ENCODE data around the gene CADPS. TPM values are rescaled to one million over a fixed set of nuclear protein-coding genes. Genes with fewer than 3 reads are reported as not detected.
A peak's percentile ranks its signal among the peaks of the same experiment; 100 is the strongest.

CADPS gene
- polyA plus RNA-seq, 1 donor from 2014 or later = 118 TPM

DNA sequence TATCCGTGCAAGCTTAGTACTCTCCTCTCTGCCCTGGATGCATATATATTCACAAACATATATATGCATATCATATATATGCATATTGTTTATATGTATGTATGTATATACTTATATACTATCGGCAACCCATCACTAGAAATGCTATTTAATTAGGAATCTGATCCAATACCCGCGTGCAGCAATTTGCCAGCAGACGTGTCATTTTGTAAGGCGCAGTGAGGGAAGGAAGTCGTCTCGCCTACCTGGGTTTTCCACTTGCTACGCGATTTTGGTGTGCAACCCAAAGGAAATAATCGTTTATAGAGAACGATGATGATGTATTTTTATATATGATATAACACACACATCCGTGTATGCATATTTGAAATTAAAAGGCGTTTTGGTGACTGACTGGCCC lies 496.3 kb downstream of the CADPS start:
- no peak for TF ChIP-seq POLR2AphosphoS5 (IDR thresholded peaks at IDR 0.05)
- Histone ChIP-seq H3K9me3 (ENCODE audit: low read length) (no peaks in the 10 kb centered on the region), H3K4me2 (ENCODE audit: low read length) (no peak overlapping the region), H3K9ac (ENCODE audit: low read length) (no peak overlapping the region), H3K27me3 (ENCODE audit: insufficient read depth, low read depth, low read length) (peaks cover 84% of the 10 kb centered on the region), H3F3A (ENCODE audit: insufficient read depth, low read length, poor library complexity, severe bottlenecking) (peaks cover 11% of the 10 kb centered on the region), H2AFZ (ENCODE audit: low read depth, low read length) (no peak overlapping the region), H3K9me2 (ENCODE audit: insufficient read depth, low read length) (no peaks in the 10 kb centered on the region), H3K27ac (ENCODE audit: low read length) (no peak overlapping the region), H3K36me3 (ENCODE audit: insufficient read depth, low read length) (no peaks in the 10 kb centered on the region), H3K79me2 (replicated peaks; ENCODE audit: insufficient read depth, low read length) (no peaks in the 10 kb centered on the region), H4K20me1 (ENCODE audit: insufficient read depth) (no peaks in the 10 kb centered on the region), H3K4me3 (ENCODE audit: low read length) (peak overlapping the region; percentile 47)

DNA sequence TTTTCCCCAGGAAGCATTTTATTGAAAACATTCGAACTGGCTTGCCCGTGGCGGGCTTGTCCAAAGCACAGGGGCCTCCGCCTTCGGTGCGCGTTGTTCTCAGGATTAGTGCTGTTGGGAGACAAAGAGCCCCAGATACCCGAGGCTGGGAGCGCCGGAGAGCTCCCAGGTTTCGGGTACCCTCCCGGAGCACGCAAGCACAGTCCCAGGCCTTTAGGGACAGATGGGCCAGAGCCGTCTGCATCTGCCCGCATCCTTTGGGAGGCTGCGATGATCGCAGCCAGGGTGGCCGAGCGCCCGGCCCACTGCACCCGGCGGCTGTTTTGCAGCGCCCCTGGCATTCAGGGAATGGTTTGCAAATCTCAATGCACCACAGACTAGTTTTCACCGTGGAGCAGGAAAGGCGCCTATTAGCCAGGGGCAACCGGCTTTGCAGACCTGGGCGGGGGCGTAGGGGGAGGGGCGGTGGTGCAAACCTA lies 496.9 kb downstream of the CADPS start:
- Histone ChIP-seq H3K36me3 (ENCODE audit: insufficient read depth, low read length) (no peaks in the 10 kb centered on the region), H3K4me2 (ENCODE audit: low read length) (no peak overlapping the region), H3K9me3 (ENCODE audit: low read length) (no peaks in the 10 kb centered on the region), H3K9me2 (ENCODE audit: insufficient read depth, low read length) (no peaks in the 10 kb centered on the region), H3K79me2 (replicated peaks; ENCODE audit: insufficient read depth, low read length) (no peaks in the 10 kb centered on the region), H3K4me3 (ENCODE audit: low read length) (peak overlapping the region; percentile 47), H2AFZ (ENCODE audit: low read depth, low read length) (no peak overlapping the region), H4K20me1 (ENCODE audit: insufficient read depth) (no peaks in the 10 kb centered on the region), H3F3A (ENCODE audit: insufficient read depth, low read length, poor library complexity, severe bottlenecking) (peaks cover 11% of the 10 kb centered on the region), H3K27me3 (ENCODE audit: insufficient read depth, low read depth, low read length) (peaks cover 90% of the 10 kb centered on the region), H3K9ac (ENCODE audit: low read length) (no peak overlapping the region), H3K27ac (ENCODE audit: low read length) (no peak overlapping the region)
- TF ChIP-seq CTCF (IDR thresholded peaks at IDR 0.05; ENCODE audit: poor library complexity, severe bottlenecking) = no peak
- no peak for TF ChIP-seq SMC3 (conservative IDR thresholded peaks at IDR 0.05; ENCODE audit: poor library complexity)
- TF ChIP-seq, protein P1, sequence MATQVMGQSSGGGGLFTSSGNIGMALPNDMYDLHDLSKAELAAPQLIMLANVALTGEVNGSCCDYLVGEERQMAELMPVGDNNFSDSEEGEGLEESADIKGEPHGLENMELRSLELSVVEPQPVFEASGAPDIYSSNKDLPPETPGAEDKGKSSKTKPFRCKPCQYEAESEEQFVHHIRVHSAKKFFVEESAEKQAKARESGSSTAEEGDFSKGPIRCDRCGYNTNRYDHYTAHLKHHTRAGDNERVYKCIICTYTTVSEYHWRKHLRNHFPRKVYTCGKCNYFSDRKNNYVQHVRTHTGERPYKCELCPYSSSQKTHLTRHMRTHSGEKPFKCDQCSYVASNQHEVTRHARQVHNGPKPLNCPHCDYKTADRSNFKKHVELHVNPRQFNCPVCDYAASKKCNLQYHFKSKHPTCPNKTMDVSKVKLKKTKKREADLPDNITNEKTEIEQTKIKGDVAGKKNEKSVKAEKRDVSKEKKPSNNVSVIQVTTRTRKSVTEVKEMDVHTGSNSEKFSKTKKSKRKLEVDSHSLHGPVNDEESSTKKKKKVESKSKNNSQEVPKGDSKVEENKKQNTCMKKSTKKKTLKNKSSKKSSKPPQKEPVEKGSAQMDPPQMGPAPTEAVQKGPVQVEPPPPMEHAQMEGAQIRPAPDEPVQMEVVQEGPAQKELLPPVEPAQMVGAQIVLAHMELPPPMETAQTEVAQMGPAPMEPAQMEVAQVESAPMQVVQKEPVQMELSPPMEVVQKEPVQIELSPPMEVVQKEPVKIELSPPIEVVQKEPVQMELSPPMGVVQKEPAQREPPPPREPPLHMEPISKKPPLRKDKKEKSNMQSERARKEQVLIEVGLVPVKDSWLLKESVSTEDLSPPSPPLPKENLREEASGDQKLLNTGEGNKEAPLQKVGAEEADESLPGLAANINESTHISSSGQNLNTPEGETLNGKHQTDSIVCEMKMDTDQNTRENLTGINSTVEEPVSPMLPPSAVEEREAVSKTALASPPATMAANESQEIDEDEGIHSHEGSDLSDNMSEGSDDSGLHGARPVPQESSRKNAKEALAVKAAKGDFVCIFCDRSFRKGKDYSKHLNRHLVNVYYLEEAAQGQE (IDR thresholded peaks at IDR 0.05; ENCODE audit: borderline replicate concordance) = no peak
- no peak for TF ChIP-seq MXI1 (conservative IDR thresholded peaks at IDR 0.05; ENCODE audit: poor library complexity, severe bottlenecking)
- no peak for TF ChIP-seq EP300 (conservative IDR thresholded peaks at IDR 0.05; ENCODE audit: poor library complexity, severe bottlenecking)
- peak; percentile 80 for TF ChIP-seq EZH2 (IDR thresholded peaks at IDR 0.05; ENCODE audit: borderline replicate concordance, insufficient read depth, low read length, poor library complexity, severe bottlenecking)
- no peak for TF ChIP-seq POLR2AphosphoS5 (IDR thresholded peaks at IDR 0.05)
- no peak for TF ChIP-seq TAF1 (IDR thresholded peaks at IDR 0.05; ENCODE audit: low read depth)

Measured in neural cell (in vitro differentiated cells).